Panc1 (cell line): ENCODE data around the gene SEMA4D. TPM values are rescaled to one million over a fixed set of nuclear protein-coding genes. Genes with fewer than 3 reads are reported as not detected.

Source experiments
- ATAC-seq: fragments of 200-7000 bp; cut with Tn5 transposase; 2 replicates; pipeline ENCODE4 v1.9.1; 2020; ENCODE audit warnings: mild to moderate bottlenecking, moderate library complexity
- BruUV-seq: library from RNA; stranded (reverse); fragments of 400-500 nt; replicated peaks from 2 replicates; lab custom pipeline; 2021; lab: Mats Ljungman, UMichigan
- CTCF ChIA-PET: fragments of 300-600 bp; sonication (Branson Sonifier 250); formaldehyde crosslinking; loops from one replicate; lab custom pipeline; 2022; ENCODE audit warnings: antibody characterized with exemption; lab: Charles Lee
- POLR2A ChIA-PET: fragments of 300-600 bp; sonication (Branson Sonifier 250); formaldehyde crosslinking; loops from one replicate; lab custom pipeline; 2022; ENCODE audit warnings: antibody characterized with exemption; lab: Charles Lee
- DNase-seq: peaks from one replicate; pipeline ENCODE4 v3.0.0-alpha.2; 2010; ENCODE audit warnings: low read depth, low spot score
- H3K27ac ChIP-seq: 2 replicates; pipeline ENCODE4 v1.5.1; 2011; ENCODE audit warnings: mild to moderate bottlenecking, low read length, inconsistent platforms
- H3K27me3 ChIP-seq: fragments of 200-500 bp; sonication (Bioruptor generic); 2 replicates; pipeline ENCODE4 v1.6.0; 2014; ENCODE audit warnings: low read length, inconsistent platforms; ENCODE audit not compliant: control insufficient read depth, insufficient read depth
- H3K36me3 ChIP-seq: fragments of 200-500 bp; sonication (Bioruptor generic); 2 replicates; pipeline ENCODE4 v1.5.1; 2014; ENCODE audit warnings: inconsistent platforms, mild to moderate bottlenecking, low read length, moderate library complexity; ENCODE audit not compliant: control insufficient read depth, insufficient read depth
- H3K4me1 ChIP-seq: 2 replicates; pipeline ENCODE4 v1.5.1; 2011; ENCODE audit warnings: inconsistent platforms, mild to moderate bottlenecking, low read length, moderate library complexity; ENCODE audit not compliant: control insufficient read depth, insufficient read depth
- H3K4me3 ChIP-seq, 2 experiments: 2 replicates each; pipeline ENCODE4 v1.5.1; 2011 to 2012; ENCODE audit warnings: low read depth in 2 of 2, low read length in 2 of 2, mild to moderate bottlenecking in 2 of 2, inconsistent platforms in 1 of 2, moderate library complexity in 1 of 2
- H3K9me3 ChIP-seq: fragments of 200-500 bp; sonication (Bioruptor generic); 2 replicates; pipeline ENCODE4 v1.5.1; 2014; ENCODE audit warnings: low read depth, mild to moderate bottlenecking, inconsistent platforms, low read length, moderate library complexity; ENCODE audit not compliant: control insufficient read depth, insufficient read depth
- CTCF ChIP-seq: fragments of 450-650 bp; IDR thresholded peaks from 2 replicates; pipeline ENCODE4 v1.5.1; 2017; ENCODE audit warnings: mild to moderate bottlenecking
- POLR2AphosphoS5 ChIP-seq: IDR thresholded peaks from 2 replicates; pipeline ENCODE4 v1.6.1; 2012; ENCODE audit warnings: mild to moderate bottlenecking, low read depth, low read length, moderate library complexity
- SIN3A ChIP-seq: IDR thresholded peaks from 2 replicates; pipeline ENCODE4 v1.6.1; 2012; ENCODE audit warnings: low read depth, mild to moderate bottlenecking, low read length, moderate library complexity, borderline replicate concordance; ENCODE audit not compliant: insufficient read depth
- TCF7L2 ChIP-seq: IDR thresholded peaks from 2 replicates; pipeline ENCODE4 v1.6.1; 2011; ENCODE audit warnings: mild to moderate bottlenecking, low read depth, low read length, inconsistent platforms
- in situ Hi-C: cut with HindIII; loops from 2 replicates; pipeline ENCODE4 v1.10.0; 2016; ENCODE audit warnings: low sequenced_read_pairs, low pct_unique_long_range_greater_than_20kb
- intact Hi-C: fragments of 100-400 bp; cut with micrococcal nuclease; formaldehyde crosslinking; loops from one replicate; pipeline ENCODE4 v1.10.0; 2022; ENCODE audit not compliant: unreplicated experiment
- total RNA-seq: library from RNA; stranded (reverse); gene quantifications from one replicate; pipeline ENCODE4 v1.2.1, GENCODE V29; 2021; ENCODE audit not compliant: unreplicated experiment
- TF ChIP-seq, protein P1 (sequence below), 2 experiments: IDR thresholded peaks; 2 replicates each; pipeline ENCODE4 v1.6.1; 2011 to 2012; ENCODE audit warnings: low read depth in 2 of 2, control low read depth in 1 of 2, low read length in 1 of 2, mild to moderate bottlenecking in 1 of 2, moderate library complexity in 1 of 2; ENCODE audit not compliant: insufficient read depth in 1 of 2

Gene SEMA4D
- total RNA-seq, 1 experiment from 2014 or later = 6.5 TPM

DNA sequence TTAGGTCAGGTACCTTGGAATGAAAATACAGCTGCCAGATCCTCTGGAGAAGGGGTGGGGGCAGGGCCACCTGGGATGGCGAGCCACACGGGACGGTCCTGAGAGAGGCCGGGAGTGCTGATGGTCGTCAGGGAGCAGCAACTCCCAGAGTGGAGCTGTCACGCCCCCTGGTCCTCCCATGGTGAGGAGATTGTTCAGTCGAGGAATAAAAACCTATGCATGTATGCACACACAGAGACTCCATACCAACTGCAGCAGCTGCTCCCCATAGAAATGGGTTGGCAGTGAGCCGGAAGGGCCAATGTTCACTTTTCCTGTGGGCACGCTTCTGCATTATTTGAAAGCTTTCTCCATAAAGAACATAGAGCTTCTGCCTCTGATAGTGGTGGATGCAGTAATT is 45.2 kb upstream of the SEMA4D start:
- ATAC-seq = no peak

GRCh38 chr9:89542401-89543021 is 44.6 kb upstream of the SEMA4D start:
- Histone ChIP-seq H3K36me3 (no peaks in the 10 kb centered on the region), H3K27me3 (no peaks in the 10 kb centered on the region), H3K27ac (no peak overlapping the region), H3K9me3 (no peaks in the 10 kb centered on the region), H3K4me1 (no peaks in the 10 kb centered on the region), H3K4me3 (no peak overlapping the region)
- TF ChIP-seq POLR2AphosphoS5 (no peak), TCF7L2 (no peak), SIN3A (no peak), CTCF (no peak)
- TF ChIP-seq, protein P1, sequence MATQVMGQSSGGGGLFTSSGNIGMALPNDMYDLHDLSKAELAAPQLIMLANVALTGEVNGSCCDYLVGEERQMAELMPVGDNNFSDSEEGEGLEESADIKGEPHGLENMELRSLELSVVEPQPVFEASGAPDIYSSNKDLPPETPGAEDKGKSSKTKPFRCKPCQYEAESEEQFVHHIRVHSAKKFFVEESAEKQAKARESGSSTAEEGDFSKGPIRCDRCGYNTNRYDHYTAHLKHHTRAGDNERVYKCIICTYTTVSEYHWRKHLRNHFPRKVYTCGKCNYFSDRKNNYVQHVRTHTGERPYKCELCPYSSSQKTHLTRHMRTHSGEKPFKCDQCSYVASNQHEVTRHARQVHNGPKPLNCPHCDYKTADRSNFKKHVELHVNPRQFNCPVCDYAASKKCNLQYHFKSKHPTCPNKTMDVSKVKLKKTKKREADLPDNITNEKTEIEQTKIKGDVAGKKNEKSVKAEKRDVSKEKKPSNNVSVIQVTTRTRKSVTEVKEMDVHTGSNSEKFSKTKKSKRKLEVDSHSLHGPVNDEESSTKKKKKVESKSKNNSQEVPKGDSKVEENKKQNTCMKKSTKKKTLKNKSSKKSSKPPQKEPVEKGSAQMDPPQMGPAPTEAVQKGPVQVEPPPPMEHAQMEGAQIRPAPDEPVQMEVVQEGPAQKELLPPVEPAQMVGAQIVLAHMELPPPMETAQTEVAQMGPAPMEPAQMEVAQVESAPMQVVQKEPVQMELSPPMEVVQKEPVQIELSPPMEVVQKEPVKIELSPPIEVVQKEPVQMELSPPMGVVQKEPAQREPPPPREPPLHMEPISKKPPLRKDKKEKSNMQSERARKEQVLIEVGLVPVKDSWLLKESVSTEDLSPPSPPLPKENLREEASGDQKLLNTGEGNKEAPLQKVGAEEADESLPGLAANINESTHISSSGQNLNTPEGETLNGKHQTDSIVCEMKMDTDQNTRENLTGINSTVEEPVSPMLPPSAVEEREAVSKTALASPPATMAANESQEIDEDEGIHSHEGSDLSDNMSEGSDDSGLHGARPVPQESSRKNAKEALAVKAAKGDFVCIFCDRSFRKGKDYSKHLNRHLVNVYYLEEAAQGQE (IDR thresholded peaks at IDR 0.05; ENCODE audit: insufficient read depth in 1 of 2, low read depth in 2 of 2, low read length in 1 of 2) = no peak
- ChIA-PET POLR2A (no interaction called here), CTCF (no interaction called here)
- no peak for DNase-seq
- intact Hi-C loops (loop anchor here (10.0 kb wide), 2 partner anchors 118 to 168 kb away; no protein-coding TSS in a partner anchor), in situ Hi-C loops (no loop called here)
- no TSS peak for BruUV-seq
- no peak for ATAC-seq

More for the DNA sequence above, 45.2 kb upstream of the SEMA4D start:
- H3K4me1 ChIP-seq = no peaks in the 10 kb centered on the region
- no peak overlapping the region for H3K27ac ChIP-seq
- ChIA-PET CTCF (no interaction called here), POLR2A (no interaction called here)
- intact Hi-C loops (loop anchor here (10.0 kb wide), 2 partner anchors 118 to 168 kb away; no protein-coding TSS in a partner anchor), in situ Hi-C loops (no loop called here)
- H3K4me3 ChIP-seq = no peak overlapping the region
- no peaks in the 10 kb centered on the region for H3K9me3 ChIP-seq
- DNase-seq = no peak
- BruUV-seq = no TSS peak
- no peaks in the 10 kb centered on the region for H3K36me3 ChIP-seq
- TF ChIP-seq TCF7L2 (no peak), POLR2AphosphoS5 (no peak), CTCF (no peak), SIN3A (no peak)
- TF ChIP-seq, protein P1 (IDR thresholded peaks at IDR 0.05; ENCODE audit: insufficient read depth in 1 of 2, low read depth in 2 of 2, low read length in 1 of 2) = no peak
- no peaks in the 10 kb centered on the region for H3K27me3 ChIP-seq
